Smooth muscle cell (in vitro differentiated cells): Measurements from ENCODE around the gene SPATA21. TPM values are rescaled to one million over a fixed set of nuclear protein-coding genes. Genes with fewer than 3 reads are reported as not detected.

Experiments used
- DNase-seq: peaks from one replicate; lab custom pipeline; 2025; ENCODE audit not compliant: unreplicated experiment; lab: John Stamatoyannopoulos, UW
- H2AFZ ChIP-seq: fragments of 200-600 bp; sonication (generic); 2 replicates; pipeline ENCODE4 v1.6.0; 2016; ENCODE audit warnings: antibody characterized with exemption, low read depth, mild to moderate bottlenecking
- H3F3A ChIP-seq: fragments of 200-600 bp; sonication (generic); 2 replicates; pipeline ENCODE4 v1.6.0; 2017; ENCODE audit warnings: antibody characterized with exemption, low read depth
- H3K27ac ChIP-seq: fragments of 200-600 bp; sonication (generic); 2 replicates; pipeline ENCODE4 v1.5.1; 2016; ENCODE audit warnings: low read depth, mild to moderate bottlenecking
- H3K27me3 ChIP-seq: fragments of 200-600 bp; sonication (generic); 2 replicates; pipeline ENCODE4 v1.6.1; 2016; ENCODE audit warnings: low read depth, mild to moderate bottlenecking
- H3K36me3 ChIP-seq: fragments of 200-600 bp; sonication (generic); 2 replicates; pipeline ENCODE4 v1.5.1; 2016; ENCODE audit warnings: low read depth
- H3K4me1 ChIP-seq: fragments of 200-600 bp; sonication (generic); 2 replicates; pipeline ENCODE4 v1.5.1; 2016; ENCODE audit warnings: low read depth
- H3K4me2 ChIP-seq: fragments of 200-600 bp; sonication (generic); 2 replicates; pipeline ENCODE4 v1.6.0; 2016; ENCODE audit warnings: mild to moderate bottlenecking
- H3K4me3 ChIP-seq: fragments of 200-600 bp; sonication (generic); 2 replicates; pipeline ENCODE4 v1.5.1; 2016; ENCODE audit warnings: mild to moderate bottlenecking
- H3K79me2 ChIP-seq: fragments of 200-600 bp; sonication (generic); 2 replicates; pipeline ENCODE4 v1.6.0; 2016; ENCODE audit warnings: low read depth, mild to moderate bottlenecking
- H3K9ac ChIP-seq: fragments of 200-600 bp; sonication (generic); 2 replicates; pipeline ENCODE4 v1.6.0; 2016; ENCODE audit warnings: low read depth
- H3K9me3 ChIP-seq: fragments of 200-600 bp; sonication (generic); replicated peaks from 2 replicates; pipeline ENCODE4 v1.5.1; 2016; ENCODE audit warnings: low read depth
- H4K20me1 ChIP-seq: fragments of 200-600 bp; sonication (generic); 2 replicates; pipeline ENCODE4 v1.6.0; 2016; ENCODE audit warnings: low read depth
- WGBS: methylation state at CpG from one replicate; pipeline ENCODE4 v1.1.7; 2016; ENCODE audit warnings: low lambda C conversion rate; 5-methylcytosine and 5-hydroxymethylcytosine counted together
- polyA plus RNA-seq: library from polyadenylated mRNA; unstranded; fragments of >200 nt; fragmentation: Nextera tagmentation; extraction: Ambion mirVana; gene quantifications from 2 replicates; pipeline ENCODE4 v1.2.1, GENCODE V29; 2016
- total RNA-seq: library from RNA; depleted of rRNA; stranded (reverse); fragments of >200 nt; gene quantifications from 2 replicates; pipeline ENCODE4 v1.2.3, GENCODE V29; 2014
- TF ChIP-seq, protein P1 (sequence below): fragments of 200-600 bp; sonication (generic); IDR thresholded peaks from 2 replicates; pipeline ENCODE4 v1.5.1; 2017; ENCODE audit warnings: borderline replicate concordance, mild to moderate bottlenecking, antibody characterized with exemption; ENCODE audit not compliant: insufficient read depth, poor library complexity, severe bottlenecking

The SPATA21 gene
- total and polyA plus RNA-seq, 2 experiments from 2014 or later: not detected

DNA sequence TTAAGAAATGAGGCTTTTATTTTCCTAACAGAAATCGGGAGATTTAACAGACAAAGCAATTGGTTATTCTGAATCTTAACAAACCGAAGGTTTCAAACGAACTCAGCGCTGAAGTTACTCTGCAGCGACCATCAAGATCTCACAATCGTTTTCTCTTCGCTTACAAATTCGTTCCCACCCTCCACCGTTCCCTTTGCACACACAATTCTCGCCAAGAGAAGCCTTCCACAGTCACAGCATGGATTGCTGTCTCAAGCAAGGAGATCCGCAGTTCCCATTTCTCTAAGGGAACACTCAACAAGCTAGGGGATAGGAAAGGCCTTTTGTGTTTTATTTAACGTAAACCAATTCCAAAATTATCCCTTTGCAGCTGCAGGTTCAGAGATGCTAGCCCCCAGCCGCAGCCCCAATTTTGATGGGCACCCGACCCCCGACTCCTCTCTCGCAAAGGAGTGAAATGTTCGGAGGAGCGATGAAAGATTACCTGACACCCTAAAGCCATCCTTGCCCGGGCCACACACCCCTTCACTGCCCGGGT is 85.7 kb downstream of the SPATA21 start:
- peaks cover 46% of the 10 kb centered on the region for H4K20me1 ChIP-seq
- H3K4me2 ChIP-seq: peak overlapping the region; percentile 94
- no peaks in the 10 kb centered on the region for H3K9me3 ChIP-seq
- no peak for DNase-seq
- peak overlapping the region; percentile 97 for H3K4me3 ChIP-seq
- peaks cover 18% of the 10 kb centered on the region for H3K4me1 ChIP-seq
- H3K27ac ChIP-seq: peak overlapping the region; percentile 93
- H3K27me3 ChIP-seq: no peaks in the 10 kb centered on the region
- H3K79me2 ChIP-seq: peaks cover 54% of the 10 kb centered on the region
- TF ChIP-seq, protein P1, sequence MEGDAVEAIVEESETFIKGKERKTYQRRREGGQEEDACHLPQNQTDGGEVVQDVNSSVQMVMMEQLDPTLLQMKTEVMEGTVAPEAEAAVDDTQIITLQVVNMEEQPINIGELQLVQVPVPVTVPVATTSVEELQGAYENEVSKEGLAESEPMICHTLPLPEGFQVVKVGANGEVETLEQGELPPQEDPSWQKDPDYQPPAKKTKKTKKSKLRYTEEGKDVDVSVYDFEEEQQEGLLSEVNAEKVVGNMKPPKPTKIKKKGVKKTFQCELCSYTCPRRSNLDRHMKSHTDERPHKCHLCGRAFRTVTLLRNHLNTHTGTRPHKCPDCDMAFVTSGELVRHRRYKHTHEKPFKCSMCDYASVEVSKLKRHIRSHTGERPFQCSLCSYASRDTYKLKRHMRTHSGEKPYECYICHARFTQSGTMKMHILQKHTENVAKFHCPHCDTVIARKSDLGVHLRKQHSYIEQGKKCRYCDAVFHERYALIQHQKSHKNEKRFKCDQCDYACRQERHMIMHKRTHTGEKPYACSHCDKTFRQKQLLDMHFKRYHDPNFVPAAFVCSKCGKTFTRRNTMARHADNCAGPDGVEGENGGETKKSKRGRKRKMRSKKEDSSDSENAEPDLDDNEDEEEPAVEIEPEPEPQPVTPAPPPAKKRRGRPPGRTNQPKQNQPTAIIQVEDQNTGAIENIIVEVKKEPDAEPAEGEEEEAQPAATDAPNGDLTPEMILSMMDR: no peak
- under 1% methylated on average over 20 of the region's 20 CpGs for WGBS
- no peaks in the 10 kb centered on the region for H3F3A ChIP-seq
- H2AFZ ChIP-seq: peak overlapping the region; percentile 87
- H3K36me3 ChIP-seq: no peaks in the 10 kb centered on the region
- peak overlapping the region; percentile 96 for H3K9ac ChIP-seq

DNA sequence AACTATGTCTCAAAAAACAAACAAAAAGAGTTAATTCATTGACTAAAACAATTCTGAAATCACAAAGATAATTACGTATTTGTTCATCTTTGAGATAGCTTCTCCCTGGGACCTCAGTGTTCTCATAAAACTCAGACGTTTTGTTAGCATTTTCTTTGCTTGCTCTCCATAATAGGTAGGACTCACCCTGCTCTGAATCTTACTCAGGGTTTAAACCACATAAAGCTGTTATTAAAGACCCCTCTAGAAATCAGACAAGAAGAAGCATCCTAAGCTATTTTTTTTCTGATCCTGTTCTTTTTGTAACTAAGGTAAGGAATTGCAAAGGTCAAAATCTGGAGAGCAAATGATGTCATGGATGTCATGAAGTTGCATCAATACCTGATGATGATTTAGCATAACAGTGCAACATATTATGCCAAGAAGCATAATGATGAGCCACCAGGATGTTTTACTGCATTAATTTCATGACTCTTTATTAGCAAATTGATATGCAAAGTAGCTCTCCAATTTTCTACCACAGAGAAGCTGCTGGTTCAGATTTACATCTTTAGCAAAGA is 87.3 kb downstream of the SPATA21 start:
- H3K4me3 ChIP-seq: peak overlapping the region; percentile 97
- peak overlapping the region; percentile 86 for H3K27ac ChIP-seq
- peak overlapping the region; percentile 19 for H3K9ac ChIP-seq
- H3K27me3 ChIP-seq: no peaks in the 10 kb centered on the region
- no peak overlapping the region for H2AFZ ChIP-seq
- peak overlapping the region; percentile 94 for H3K4me2 ChIP-seq
- WGBS: 88% methylated on average over 2 of the region's 2 CpGs
- H3K79me2 ChIP-seq: peaks cover 70% of the 10 kb centered on the region
- TF ChIP-seq, protein P1: no peak
- H3K9me3 ChIP-seq: no peaks in the 10 kb centered on the region
- peaks cover 62% of the 10 kb centered on the region for H4K20me1 ChIP-seq
- DNase-seq: no peak
- H3K36me3 ChIP-seq: no peaks in the 10 kb centered on the region
- H3K4me1 ChIP-seq: peaks cover 18% of the 10 kb centered on the region
- H3F3A ChIP-seq: no peaks in the 10 kb centered on the region

Other genes with a start within 250 kb of the SPATA21 start
- 24.9 and 32.1 TPM in 2 replicates for gene ARHGEF19, start 224.8 kb downstream of the SPATA21 start, total RNA-seq
- gene ARHGEF19, start 224.8 kb downstream of the SPATA21 start, polyA plus RNA-seq: 45.9 and 52.1 TPM in 2 replicates
- gene CPLANE2, start 200.2 kb downstream of the SPATA21 start, total RNA-seq: 1.9 and 2.2 TPM in 2 replicates
- gene CPLANE2, start 200.2 kb downstream of the SPATA21 start, polyA plus RNA-seq: 2.5 and 3.3 TPM in 2 replicates
- gene FBXO42, start 84.9 kb downstream of the SPATA21 start, total RNA-seq: 14.7 and 16.5 TPM in 2 replicates
- gene FBXO42, start 84.9 kb downstream of the SPATA21 start, polyA plus RNA-seq: 19.3 and 22.6 TPM in 2 replicates
- 45.3 and 58.1 TPM in 2 replicates for gene SZRD1, start 70.2 kb downstream of the SPATA21 start, total RNA-seq
- gene SZRD1, start 70.2 kb downstream of the SPATA21 start, polyA plus RNA-seq: 52.8 and 56.4 TPM in 2 replicates
- 60.0 and 61.4 TPM in 2 replicates for gene NECAP2, start 3.3 kb upstream of the SPATA21 start, total RNA-seq
- 49.5 and 60.4 TPM in 2 replicates for gene NECAP2, start 3.3 kb upstream of the SPATA21 start, polyA plus RNA-seq
- gene RNU1-1, start 76.9 kb upstream of the SPATA21 start, total RNA-seq: under 0.01 TPM in 2 replicates
- gene RNU1-1, start 76.9 kb upstream of the SPATA21 start, polyA plus RNA-seq: 4.2 and 6.4 TPM in 2 replicates
- 22.7 and 28.7 TPM in 2 replicates for gene NBPF1, start 176.1 kb upstream of the SPATA21 start, total RNA-seq
- gene NBPF1, start 176.1 kb upstream of the SPATA21 start, polyA plus RNA-seq: 18.1 and 26.1 TPM in 2 replicates
- gene RNU1-3, start 229.5 kb upstream of the SPATA21 start, total RNA-seq: under 0.01 TPM in 2 replicates
- 4.2 and 6.4 TPM in 2 replicates for gene RNU1-3, start 229.5 kb upstream of the SPATA21 start, polyA plus RNA-seq